Chondrocyte (in vitro differentiated cells): ENCODE results near the gene HSPH1. TPM values are rescaled to one million over a fixed set of nuclear protein-coding genes. Genes with fewer than 3 reads are reported as not detected.

Experiments
- DNase-seq: peaks from one replicate; pipeline ENCODE4 v3.0.0; 2021; ENCODE audit warnings: mixed read lengths, low spot score
- H3K27ac Mint-ChIP-seq: one replicate; pipeline ENCODE4 v1.8.0; 2021; ENCODE audit warnings: mild to moderate bottlenecking, moderate library complexity, mixed read lengths; ENCODE audit not compliant: unreplicated experiment
- H3K27me3 Mint-ChIP-seq: 2 replicates; pipeline ENCODE4 v1.8.0; 2021; ENCODE audit warnings: low read depth, mixed read lengths
- H3K36me3 Mint-ChIP-seq: 2 replicates; pipeline ENCODE4 v1.8.0; 2021; ENCODE audit warnings: low read depth, mixed read lengths
- H3K4me1 Mint-ChIP-seq: 2 replicates; pipeline ENCODE4 v1.8.0; 2021; ENCODE audit warnings: low read depth, mild to moderate bottlenecking, mixed read lengths
- H3K4me3 Mint-ChIP-seq: one replicate; pipeline ENCODE4 v1.8.0; 2021; ENCODE audit warnings: mild to moderate bottlenecking, moderate library complexity, mixed read lengths; ENCODE audit not compliant: unreplicated experiment
- H3K9me3 Mint-ChIP-seq: 2 replicates; pipeline ENCODE4 v1.8.0; 2021; ENCODE audit warnings: low read depth, mixed read lengths
- CTCF ChIP-seq: fragments of 200-600 bp; sonication (generic); IDR thresholded peaks from 2 replicates; pipeline ENCODE4 v1.5.0; 2021; ENCODE audit warnings: antibody characterized with exemption, mild to moderate bottlenecking, moderate library complexity
- total RNA-seq: library from RNA; stranded (reverse); gene quantifications from 3 replicates; pipeline ENCODE4 v1.2.1, GENCODE V29; 2021

The HSPH1 gene
- total RNA-seq, 1 donor from 2014 or later, result 67.5 TPM

GRCh38 chr13:31162151-31163008, 676 bp upstream of the HSPH1 start:
- Mint-ChIP-seq H3K36me3 (peaks cover 1% of the 10 kb centered on the region), H3K27ac (peak overlapping the region; percentile 98), H3K9me3 (no peaks in the 10 kb centered on the region), H3K4me1 (peaks cover 36% of the 10 kb centered on the region), H3K4me3 (peak overlapping the region; percentile 88), H3K27me3 (no peaks in the 10 kb centered on the region)
- TF ChIP-seq CTCF, result no peak
- peak; percentile 98 for DNase-seq

- peaks cover 36% of the 10 kb centered on the region for H3K4me1 Mint-ChIP-seq
- H3K27me3 Mint-ChIP-seq, result no peaks in the 10 kb centered on the region
Observed at GRCh38 chr13:31160857-31161556, 697 bp downstream of the HSPH1 start.

GRCh38 chr13:31159306-31159705, 2.4 kb downstream of the HSPH1 start:
- no peaks in the 10 kb centered on the region for H3K9me3 Mint-ChIP-seq
- peaks cover 45% of the 10 kb centered on the region for H3K4me1 Mint-ChIP-seq
- H3K27ac Mint-ChIP-seq, result no peak overlapping the region
- H3K27me3 Mint-ChIP-seq, result no peaks in the 10 kb centered on the region
- no peak for DNase-seq
- TF ChIP-seq CTCF, result no peak
- H3K36me3 Mint-ChIP-seq, result peaks cover 14% of the 10 kb centered on the region
- H3K4me3 Mint-ChIP-seq, result peak overlapping the region; percentile 88

More at GRCh38 chr13:31160857-31161556, 697 bp downstream of the HSPH1 start:
- H3K36me3 Mint-ChIP-seq, result peaks cover 4% of the 10 kb centered on the region
- no peak for DNase-seq
- H3K9me3 Mint-ChIP-seq, result no peaks in the 10 kb centered on the region
- no peak for TF ChIP-seq CTCF
- peak overlapping the region; percentile 98 for H3K27ac Mint-ChIP-seq
- H3K4me3 Mint-ChIP-seq, result peak overlapping the region; percentile 88

GRCh38 chr13:31154939-31155338, 6.8 kb downstream of the HSPH1 start:
- Mint-ChIP-seq H3K4me1 (peaks cover 26% of the 10 kb centered on the region), H3K27me3 (no peaks in the 10 kb centered on the region), H3K9me3 (no peaks in the 10 kb centered on the region), H3K27ac (peak overlapping the region; percentile 63), H3K4me3 (no peak overlapping the region), H3K36me3 (peaks cover 35% of the 10 kb centered on the region)
- TF ChIP-seq CTCF, result no peak
- DNase-seq, result no peak

- no peak for TF ChIP-seq CTCF
- Mint-ChIP-seq H3K4me3 (no peak overlapping the region), H3K27me3 (no peaks in the 10 kb centered on the region), H3K9me3 (no peaks in the 10 kb centered on the region), H3K4me1 (peaks cover 8% of the 10 kb centered on the region), H3K27ac (no peak overlapping the region), H3K36me3 (peaks cover 46% of the 10 kb centered on the region)
- no peak for DNase-seq
Observed at GRCh38 chr13:31151837-31152236, 9.9 kb downstream of the HSPH1 start.
